Astrocyte of the hippocampus (primary cell): ENCODE measurements around the gene CD209.
A peak's percentile ranks its signal among the peaks of the same experiment; 100 is the strongest.
"Not testable (repeated sequence)": the region's sequence is repeated elsewhere in the genome, so short reads cannot be mapped to it uniquely, and the experiment has no call there.

Experiments
- DNase-seq: peaks from one replicate; pipeline ENCODE4 v3.0.0; 2011; ENCODE audit warnings: low read depth, low spot score

The CD209 gene, protein sequence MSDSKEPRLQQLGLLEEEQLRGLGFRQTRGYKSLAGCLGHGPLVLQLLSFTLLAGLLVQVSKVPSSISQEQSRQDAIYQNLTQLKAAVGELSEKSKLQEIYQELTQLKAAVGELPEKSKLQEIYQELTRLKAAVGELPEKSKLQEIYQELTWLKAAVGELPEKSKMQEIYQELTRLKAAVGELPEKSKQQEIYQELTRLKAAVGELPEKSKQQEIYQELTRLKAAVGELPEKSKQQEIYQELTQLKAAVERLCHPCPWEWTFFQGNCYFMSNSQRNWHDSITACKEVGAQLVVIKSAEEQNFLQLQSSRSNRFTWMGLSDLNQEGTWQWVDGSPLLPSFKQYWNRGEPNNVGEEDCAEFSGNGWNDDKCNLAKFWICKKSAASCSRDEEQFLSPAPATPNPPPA

DNA sequence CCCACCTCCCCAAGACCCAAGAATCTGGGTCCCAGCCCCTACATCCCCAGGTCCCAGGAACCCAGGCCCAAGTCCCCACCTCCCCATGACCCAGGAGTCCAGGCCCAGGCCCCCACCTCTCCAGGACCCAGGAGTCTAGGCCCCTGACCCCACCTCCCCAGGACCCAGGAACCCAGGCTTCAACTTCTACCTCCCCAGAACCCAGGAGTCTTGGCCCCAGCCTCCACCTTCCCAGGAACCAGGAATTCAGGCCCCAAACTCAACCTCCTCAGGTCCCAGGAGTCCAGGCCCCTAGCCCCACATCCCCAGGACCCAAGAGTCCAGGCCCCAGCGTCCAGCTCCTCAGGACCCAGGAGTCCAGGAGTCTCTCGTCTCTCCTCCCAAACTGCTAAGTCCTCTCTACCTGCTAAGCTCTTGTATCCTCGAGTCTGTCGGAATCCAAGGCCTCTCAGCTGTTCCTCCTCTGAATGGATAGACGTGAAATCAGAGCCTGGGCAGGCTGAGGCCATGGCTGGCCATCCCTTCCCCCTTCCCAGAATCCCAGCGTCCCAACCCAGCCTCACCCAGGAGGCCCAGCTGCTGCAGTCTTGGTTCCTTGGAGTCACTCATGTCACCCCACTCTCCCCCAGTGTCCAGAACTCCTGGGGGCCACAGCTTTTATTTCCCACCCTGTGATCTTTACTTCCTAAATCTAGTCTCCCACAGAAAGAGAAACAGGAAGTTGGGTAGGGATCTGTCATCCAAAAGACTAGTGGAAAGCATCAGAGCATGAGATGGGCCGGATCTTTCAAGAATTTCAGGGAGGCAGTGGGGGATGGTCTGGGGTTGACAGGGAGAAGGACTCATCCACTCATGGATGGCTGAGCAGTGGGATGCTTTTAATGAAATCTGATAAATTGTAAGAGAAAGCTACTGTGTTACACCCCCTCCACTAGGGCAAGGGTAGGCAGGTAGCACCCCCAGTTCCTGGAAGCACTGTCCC is at the start of gene CD209:
CD209 (minus strand) TSS at position 632 of the 982 bp plus-strand sequence; CDS start at position 609, 23 bp downstream.
- DNase-seq: no peak

DNA sequence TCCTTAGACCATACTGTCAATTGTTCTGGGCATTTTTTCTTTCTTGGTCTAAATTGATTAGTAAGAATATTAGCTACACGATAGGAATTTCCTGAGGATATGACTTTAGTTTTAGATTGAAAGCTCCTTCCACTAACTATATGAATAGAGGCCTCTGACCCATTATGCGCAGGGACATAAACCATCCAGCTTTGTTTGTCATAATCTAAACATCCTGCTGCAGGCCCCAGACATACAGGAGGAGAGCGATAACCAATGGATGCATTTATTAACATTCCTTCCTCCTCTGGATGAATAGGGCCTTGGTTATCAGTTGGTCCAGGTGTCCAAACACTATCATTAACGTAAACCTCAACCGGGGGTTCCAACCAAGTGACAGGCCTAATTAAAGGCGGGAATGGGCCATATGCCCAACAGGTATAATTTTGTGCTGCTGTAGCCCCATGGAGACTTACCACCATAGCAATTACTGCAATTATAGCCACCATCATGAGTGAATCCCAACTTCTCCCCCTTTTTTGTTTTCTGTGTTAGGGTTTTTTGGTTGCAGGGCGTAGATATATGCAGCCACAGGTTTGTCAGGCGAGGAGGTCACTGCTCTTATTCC is 48.3 kb upstream of the CD209 start:
- no peak for DNase-seq

DNA sequence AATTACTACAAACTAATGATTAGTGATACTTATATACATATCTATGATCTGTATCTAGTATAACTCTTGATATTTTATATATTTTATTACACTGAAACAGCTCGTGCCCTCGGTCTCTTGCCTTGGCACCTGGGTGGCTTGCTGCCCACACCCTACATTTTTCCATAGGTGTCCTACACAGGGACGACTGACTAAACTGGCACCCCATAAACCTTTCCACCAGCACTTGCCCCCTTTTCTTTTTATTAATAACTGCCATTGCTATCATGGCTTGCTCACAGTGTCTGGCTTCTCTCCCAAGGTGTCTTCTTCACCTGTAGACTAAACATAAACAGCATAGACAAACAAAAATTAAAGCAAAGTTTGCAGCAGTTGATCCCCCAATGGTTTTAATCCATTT is 46.2 kb upstream of the CD209 start:
- no peak for DNase-seq

DNA sequence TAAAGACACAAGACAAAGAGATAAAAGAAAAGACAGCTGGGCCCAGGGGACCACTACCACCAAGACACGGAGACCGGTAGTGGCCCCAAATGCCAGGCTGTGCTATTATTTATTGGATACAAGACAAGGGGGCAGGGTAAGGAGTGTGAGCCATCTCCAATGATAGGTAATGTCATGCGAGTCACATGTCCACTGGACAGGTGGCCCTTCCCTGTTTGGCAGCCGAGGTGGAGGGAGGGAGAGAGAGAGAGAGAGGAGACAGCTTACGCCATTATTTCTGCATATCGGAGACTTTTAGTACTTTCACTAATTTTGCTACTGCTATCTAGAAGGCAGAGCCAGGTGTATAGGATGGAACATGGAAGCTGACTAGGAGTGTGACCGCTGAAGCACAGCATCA is 45.4 kb upstream of the CD209 start:
- not testable (repeated sequence) for DNase-seq

GRCh38 chr19:7792281-7792680 is 44.9 kb upstream of the CD209 start:
- DNase-seq: no peak

GRCh38 chr19:7790416-7790815 is 43.1 kb upstream of the CD209 start:
- no peak for DNase-seq

DNA sequence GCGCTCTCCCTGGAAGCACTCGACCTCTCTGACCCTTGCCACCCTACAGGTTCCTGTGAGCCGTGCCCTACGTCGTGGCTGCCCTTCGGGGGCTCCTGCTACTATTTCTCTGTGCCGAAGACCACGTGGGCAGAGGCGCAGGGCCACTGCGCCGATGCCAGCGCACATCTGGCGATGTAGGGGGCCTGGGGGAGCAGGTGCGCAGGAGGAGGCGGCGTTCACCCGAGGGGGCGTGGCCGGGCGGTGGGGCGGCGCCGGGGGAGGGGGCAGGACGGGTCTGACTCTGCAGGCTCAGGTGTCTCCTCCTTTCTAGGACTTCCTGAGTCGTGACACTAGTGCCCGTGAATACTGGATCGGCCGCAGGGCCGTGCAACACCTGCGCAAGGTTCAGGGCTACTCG is 42.1 kb upstream of the CD209 start:
- DNase-seq: no peak

GRCh38 chr19:7788933-7789323 is 41.6 kb upstream of the CD209 start:
- DNase-seq: no peak

GRCh38 chr19:7788178-7788932 is 41.0 kb upstream of the CD209 start:
- DNase-seq: no peak

DNA sequence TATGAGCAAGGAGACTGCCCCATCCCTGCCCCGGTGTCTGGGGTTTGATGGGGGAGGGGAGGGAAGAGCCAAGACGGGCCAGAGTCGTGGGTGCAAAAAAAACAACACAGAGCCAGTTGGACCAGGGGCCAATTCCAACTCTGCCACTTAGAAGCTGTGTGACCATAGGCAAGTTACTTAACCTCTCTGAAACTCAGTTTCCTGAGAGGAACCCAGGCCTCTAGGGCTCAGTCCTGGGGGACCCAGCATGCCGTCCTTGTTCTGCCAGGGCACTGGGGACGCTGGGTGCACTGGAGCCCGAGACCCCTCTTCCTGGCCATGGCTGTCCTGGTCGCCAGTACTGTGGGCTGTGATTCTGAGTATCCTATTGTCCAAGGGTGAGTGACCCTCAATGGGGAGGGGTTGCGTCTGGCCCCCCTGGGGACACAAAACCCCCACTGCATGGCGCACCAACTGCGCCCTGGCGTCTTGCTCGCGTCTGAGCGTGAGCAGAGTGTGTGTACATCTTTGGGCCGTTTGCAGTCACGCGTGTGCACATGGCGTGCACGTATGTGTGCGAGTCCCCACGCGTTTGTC is 40.4 kb upstream of the CD209 start:
- no peak for DNase-seq

- DNase-seq: no peak
Measured at GRCh38 chr19:7787141-7787540, 39.8 kb upstream of the CD209 start.

GRCh38 chr19:7784856-7785255 is 37.5 kb upstream of the CD209 start:
- DNase-seq: no peak

- DNase-seq: no peak
Measured at GRCh38 chr19:7783991-7784423, 36.7 kb upstream of the CD209 start.

GRCh38 chr19:7781157-7781556 is 33.8 kb upstream of the CD209 start:
- DNase-seq: no peak

DNA sequence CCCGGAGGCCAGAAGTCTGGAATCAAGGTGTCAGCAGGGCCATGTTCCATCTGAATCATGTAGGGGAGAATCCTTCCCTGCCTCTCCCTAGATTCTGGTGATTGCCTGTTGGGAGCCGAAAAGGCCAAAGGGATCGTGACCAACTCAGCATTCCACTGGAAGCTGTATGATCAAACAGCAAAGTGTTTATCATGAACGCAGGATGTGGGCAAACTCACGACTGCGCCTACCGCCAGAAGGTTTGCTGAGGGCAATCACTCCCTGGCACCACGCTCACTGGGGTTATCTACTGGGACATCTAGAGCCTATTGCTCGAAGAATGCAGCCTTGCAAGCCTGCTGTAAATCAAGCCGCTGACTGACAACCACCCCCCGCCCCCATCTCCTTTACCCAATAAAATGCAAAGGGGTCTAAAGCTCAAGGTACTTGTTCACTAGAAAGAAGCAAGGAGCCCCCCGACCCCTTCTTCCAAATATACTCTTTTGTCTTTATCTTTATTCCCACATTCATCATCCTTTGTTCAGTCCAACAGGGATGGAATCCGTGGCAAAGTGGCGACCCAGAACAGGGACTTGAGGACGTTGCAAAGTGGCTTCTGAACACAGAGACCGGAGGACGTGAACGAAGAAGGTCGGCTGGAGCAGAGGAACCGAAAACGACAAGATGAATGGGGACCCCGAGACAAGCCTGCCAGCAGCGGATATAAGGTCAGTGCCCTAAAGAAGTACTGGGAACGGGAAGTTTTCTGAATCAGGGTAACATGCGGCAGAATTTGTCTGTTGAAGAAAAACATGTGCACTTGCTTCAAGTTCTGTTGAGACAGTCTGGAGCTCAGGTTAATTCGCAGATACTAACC is 32.5 kb upstream of the CD209 start:
- DNase-seq: no peak

GRCh38 chr19:7778081-7778480 is 30.7 kb upstream of the CD209 start:
- DNase-seq: no peak

- no peak for DNase-seq
Measured at GRCh38 chr19:7775761-7776160, 28.4 kb upstream of the CD209 start.

GRCh38 chr19:7773841-7774240 is 26.5 kb upstream of the CD209 start:
- no peak for DNase-seq

DNA sequence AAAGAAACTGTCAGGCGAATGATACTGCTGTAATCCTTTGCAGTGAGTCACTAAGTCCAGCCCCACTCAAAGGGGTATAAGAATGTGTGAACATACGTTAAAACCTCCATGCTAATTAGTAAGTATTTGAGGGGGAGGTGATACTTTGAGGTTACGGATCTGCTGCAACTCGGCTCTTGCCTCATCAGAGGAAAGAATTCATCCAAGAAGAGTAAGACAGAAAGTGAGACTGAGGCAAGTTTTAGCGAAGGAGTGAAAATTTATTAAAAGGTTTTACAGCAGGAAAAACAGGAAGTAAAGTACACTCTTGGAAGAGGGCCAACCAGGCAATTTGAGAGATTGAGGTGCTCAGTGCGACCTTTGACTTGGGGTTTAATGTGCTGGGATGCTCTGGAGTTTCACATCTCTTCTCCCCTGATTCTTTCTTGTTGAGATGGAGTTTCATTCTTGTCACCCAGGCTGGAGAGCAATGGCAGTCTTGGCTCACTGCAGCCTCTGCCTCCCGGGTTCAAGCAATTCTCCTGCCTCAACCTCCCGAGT is 25.5 kb upstream of the CD209 start:
- peak; percentile 64 for DNase-seq

DNA sequence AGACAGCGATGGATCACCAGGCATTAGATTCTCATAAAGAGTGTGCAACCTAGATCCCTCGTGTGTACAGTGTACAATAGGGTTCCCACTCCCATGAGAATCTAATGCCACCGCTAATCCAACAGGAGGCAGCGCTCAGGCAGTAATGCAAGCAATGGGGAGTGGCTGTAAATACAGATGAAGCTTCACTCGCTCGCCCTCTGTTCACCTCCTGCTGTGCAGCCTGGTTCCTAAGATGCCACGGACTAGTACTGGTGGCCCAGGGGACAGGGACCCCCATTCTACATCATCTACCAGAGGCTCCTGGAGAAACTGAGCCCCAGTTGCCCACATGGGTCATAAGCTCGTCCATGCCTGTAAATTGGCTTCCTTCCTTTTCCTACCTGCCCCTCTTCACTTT is 23.7 kb upstream of the CD209 start:
- DNase-seq: no peak
